Endothelial cell of umbilical vein (primary cell): ENCODE data around the gene PRRG2.

Experiments used
- CTCF ChIP-seq, 2 donors: IDR thresholded peaks; 1 replicate in 1 of 2; 2 replicates in 1 of 2; pipeline ENCODE4 v1.5.1; 2011; ENCODE audit warnings: low read length in 2 of 2, mild to moderate bottlenecking in 2 of 2, moderate library complexity in 2 of 2, control low read depth in 1 of 2, inconsistent platforms in 1 of 2, low read depth in 1 of 2; ENCODE audit not compliant: insufficient read depth in 1 of 2; ENCODE audit errors: extremely low read depth in 1 of 2
- EZH2 ChIP-seq: IDR thresholded peaks from 2 replicates; pipeline ENCODE4 v1.6.1; 2012; ENCODE audit warnings: borderline replicate concordance, low read depth, mild to moderate bottlenecking, moderate library complexity, low read length, inconsistent platforms; ENCODE audit not compliant: severe bottlenecking
- GATA2 ChIP-seq: IDR thresholded peaks from 2 replicates; pipeline ENCODE4 v1.7.0; 2011; ENCODE audit warnings: low read depth, mild to moderate bottlenecking, moderate library complexity, mixed read lengths, low read length; ENCODE audit not compliant: insufficient read length, insufficient read depth
- JUN ChIP-seq: IDR thresholded peaks from 2 replicates; pipeline ENCODE4 v1.6.1; 2011; ENCODE audit warnings: borderline replicate concordance, low read depth; ENCODE audit not compliant: insufficient read length, insufficient read depth
- MYC ChIP-seq: IDR thresholded peaks from one replicate; pipeline ENCODE4 v1.6.1; 2011; ENCODE audit warnings: mild to moderate bottlenecking, low read depth, low read length
- POLR2A ChIP-seq: IDR thresholded peaks from 2 replicates; pipeline ENCODE4 v1.6.1; 2012; ENCODE audit warnings: low read depth, mild to moderate bottlenecking, control low read depth, low read length
- POLR2AphosphoS5 ChIP-seq: IDR thresholded peaks from 2 replicates; pipeline ENCODE4 v1.6.1; 2012; ENCODE audit warnings: low read depth, mild to moderate bottlenecking, control low read depth, low read length, moderate library complexity; ENCODE audit not compliant: insufficient read depth
- TF ChIP-seq, protein P1 (sequence below): IDR thresholded peaks from 2 replicates; pipeline ENCODE4 v1.6.1; 2011; ENCODE audit not compliant: insufficient read depth, insufficient read length

DNA sequence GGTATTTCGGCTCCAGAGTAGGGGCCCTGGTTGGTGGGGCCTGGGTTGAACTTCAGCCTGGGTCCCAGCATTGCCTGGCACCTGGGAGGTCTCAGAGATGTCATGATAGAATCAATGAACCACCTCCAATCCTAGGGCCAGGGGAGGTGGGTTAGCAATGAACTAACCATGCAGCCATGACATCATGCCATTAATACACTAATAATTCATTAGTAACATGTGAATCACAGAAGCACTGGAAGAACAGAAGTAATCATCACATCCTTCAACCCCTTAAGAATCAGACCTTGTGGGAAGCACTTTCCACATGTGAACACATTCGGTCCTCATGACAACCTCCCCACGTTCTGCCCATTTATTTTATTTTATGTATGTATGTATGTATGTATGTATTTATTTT is 7.7 kb upstream of the PRRG2 start:
- no peak for TF ChIP-seq CTCF (IDR thresholded peaks at IDR 0.05; ENCODE audit: extremely low read depth in 1 of 2, insufficient read depth in 1 of 2, low read depth in 1 of 2, low read length in 2 of 2)
- TF ChIP-seq EZH2 = no peak
- no peak for TF ChIP-seq POLR2A
- TF ChIP-seq, protein P1, sequence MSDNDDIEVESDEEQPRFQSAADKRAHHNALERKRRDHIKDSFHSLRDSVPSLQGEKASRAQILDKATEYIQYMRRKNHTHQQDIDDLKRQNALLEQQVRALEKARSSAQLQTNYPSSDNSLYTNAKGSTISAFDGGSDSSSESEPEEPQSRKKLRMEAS = no peak
- TF ChIP-seq POLR2AphosphoS5 = no peak
- no peak for TF ChIP-seq JUN
- no peak for TF ChIP-seq GATA2
- no peak for TF ChIP-seq MYC
